HL-60 (cell line): ENCODE measurements around the gene SLCO2A1.

Experiments
- TF ChIP-seq, protein P1 (sequence below): IDR thresholded peaks from one replicate; pipeline ENCODE4 v1.5.1; 2011; ENCODE audit warnings: low read length, control low read depth, inconsistent platforms; ENCODE audit not compliant: insufficient read depth
- TF ChIP-seq, protein P2 (sequence below): IDR thresholded peaks from 2 replicates; pipeline ENCODE4 v1.6.1; 2012; ENCODE audit warnings: low read depth; ENCODE audit not compliant: insufficient replicate concordance

DNA sequence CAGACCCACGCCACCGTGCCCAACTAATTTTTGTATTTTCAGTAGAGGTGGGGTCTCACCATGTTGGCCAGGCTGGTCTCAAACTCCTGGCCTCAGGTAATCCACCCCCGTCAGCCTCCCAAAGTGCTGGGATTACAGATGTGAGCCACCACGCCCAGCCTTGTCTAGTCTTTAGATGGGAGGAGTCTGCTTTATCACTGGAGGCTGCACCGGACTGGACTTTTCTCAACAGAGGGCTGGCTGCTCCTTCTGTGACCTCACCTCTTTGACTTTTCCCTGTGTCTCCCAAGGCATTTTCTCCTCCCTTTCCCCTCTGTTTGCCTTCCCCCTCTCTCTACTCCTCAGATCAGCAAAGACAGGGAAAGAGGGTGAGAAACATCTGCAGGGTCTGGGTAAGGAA is 28.5 kb downstream of the SLCO2A1 start:
- TF ChIP-seq, protein P1, sequence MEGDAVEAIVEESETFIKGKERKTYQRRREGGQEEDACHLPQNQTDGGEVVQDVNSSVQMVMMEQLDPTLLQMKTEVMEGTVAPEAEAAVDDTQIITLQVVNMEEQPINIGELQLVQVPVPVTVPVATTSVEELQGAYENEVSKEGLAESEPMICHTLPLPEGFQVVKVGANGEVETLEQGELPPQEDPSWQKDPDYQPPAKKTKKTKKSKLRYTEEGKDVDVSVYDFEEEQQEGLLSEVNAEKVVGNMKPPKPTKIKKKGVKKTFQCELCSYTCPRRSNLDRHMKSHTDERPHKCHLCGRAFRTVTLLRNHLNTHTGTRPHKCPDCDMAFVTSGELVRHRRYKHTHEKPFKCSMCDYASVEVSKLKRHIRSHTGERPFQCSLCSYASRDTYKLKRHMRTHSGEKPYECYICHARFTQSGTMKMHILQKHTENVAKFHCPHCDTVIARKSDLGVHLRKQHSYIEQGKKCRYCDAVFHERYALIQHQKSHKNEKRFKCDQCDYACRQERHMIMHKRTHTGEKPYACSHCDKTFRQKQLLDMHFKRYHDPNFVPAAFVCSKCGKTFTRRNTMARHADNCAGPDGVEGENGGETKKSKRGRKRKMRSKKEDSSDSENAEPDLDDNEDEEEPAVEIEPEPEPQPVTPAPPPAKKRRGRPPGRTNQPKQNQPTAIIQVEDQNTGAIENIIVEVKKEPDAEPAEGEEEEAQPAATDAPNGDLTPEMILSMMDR: no peak
- TF ChIP-seq, protein P2, sequence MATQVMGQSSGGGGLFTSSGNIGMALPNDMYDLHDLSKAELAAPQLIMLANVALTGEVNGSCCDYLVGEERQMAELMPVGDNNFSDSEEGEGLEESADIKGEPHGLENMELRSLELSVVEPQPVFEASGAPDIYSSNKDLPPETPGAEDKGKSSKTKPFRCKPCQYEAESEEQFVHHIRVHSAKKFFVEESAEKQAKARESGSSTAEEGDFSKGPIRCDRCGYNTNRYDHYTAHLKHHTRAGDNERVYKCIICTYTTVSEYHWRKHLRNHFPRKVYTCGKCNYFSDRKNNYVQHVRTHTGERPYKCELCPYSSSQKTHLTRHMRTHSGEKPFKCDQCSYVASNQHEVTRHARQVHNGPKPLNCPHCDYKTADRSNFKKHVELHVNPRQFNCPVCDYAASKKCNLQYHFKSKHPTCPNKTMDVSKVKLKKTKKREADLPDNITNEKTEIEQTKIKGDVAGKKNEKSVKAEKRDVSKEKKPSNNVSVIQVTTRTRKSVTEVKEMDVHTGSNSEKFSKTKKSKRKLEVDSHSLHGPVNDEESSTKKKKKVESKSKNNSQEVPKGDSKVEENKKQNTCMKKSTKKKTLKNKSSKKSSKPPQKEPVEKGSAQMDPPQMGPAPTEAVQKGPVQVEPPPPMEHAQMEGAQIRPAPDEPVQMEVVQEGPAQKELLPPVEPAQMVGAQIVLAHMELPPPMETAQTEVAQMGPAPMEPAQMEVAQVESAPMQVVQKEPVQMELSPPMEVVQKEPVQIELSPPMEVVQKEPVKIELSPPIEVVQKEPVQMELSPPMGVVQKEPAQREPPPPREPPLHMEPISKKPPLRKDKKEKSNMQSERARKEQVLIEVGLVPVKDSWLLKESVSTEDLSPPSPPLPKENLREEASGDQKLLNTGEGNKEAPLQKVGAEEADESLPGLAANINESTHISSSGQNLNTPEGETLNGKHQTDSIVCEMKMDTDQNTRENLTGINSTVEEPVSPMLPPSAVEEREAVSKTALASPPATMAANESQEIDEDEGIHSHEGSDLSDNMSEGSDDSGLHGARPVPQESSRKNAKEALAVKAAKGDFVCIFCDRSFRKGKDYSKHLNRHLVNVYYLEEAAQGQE: no peak
